Naive thymus-derived CD4-positive, alpha-beta T cell (primary cell): ENCODE data around the gene LMBR1. TPM values are rescaled to one million over a fixed set of nuclear protein-coding genes. Genes with fewer than 3 reads are reported as not detected.
"Not testable (repeated sequence)": the region's sequence is repeated elsewhere in the genome, so short reads cannot be mapped to it uniquely, and the experiment has no call there.

Experiments
- ATAC-seq: fragments of 150-1000 bp; cut with Tn5 transposase; 2 replicates; pipeline ENCODE4 v1.10.0; 2021; ENCODE audit warnings: mild to moderate bottlenecking, moderate library complexity
- CTCF ChIA-PET: fragments of 350-600 bp; sonication (Branson Sonifier 250); formaldehyde crosslinking; loops from one replicate; lab custom pipeline; 2021; ENCODE audit warnings: antibody characterized with exemption; lab: Charles Lee
- POLR2A ChIA-PET: fragments of 350-600 bp; sonication (Branson Sonifier 250); formaldehyde crosslinking; loops from one replicate; lab custom pipeline; 2021; ENCODE audit warnings: antibody characterized with exemption, inconsistent platforms; lab: Charles Lee
- DNase-seq, 9 donors: peaks; one replicate each; pipeline versions ENCODE4 v3.0.0 to v3.0.0-alpha.2; 2020 to 2022; ENCODE audit warnings: mixed read lengths in 1 of 9
- H3K27ac ChIP-seq: one replicate; pipeline ENCODE4 v1.7.0; 2013; ENCODE audit warnings: mild to moderate bottlenecking, low read depth, low read length, moderate library complexity
- H3K27me3 ChIP-seq, 2 donors: one replicate each; pipeline ENCODE4 v1.7.0; 2013; ENCODE audit warnings: low read length in 2 of 2, mild to moderate bottlenecking in 2 of 2, moderate library complexity in 2 of 2; ENCODE audit not compliant: control insufficient read depth in 2 of 2, insufficient read depth in 2 of 2
- H3K36me3 ChIP-seq, 3 experiments: 1 replicate in 2 of 3; 2 replicates in 1 of 3; pipeline ENCODE4 v1.7.0; 2013; ENCODE audit warnings: low read length in 3 of 3, mild to moderate bottlenecking in 3 of 3, moderate library complexity in 1 of 3; ENCODE audit not compliant: insufficient read depth in 3 of 3, control insufficient read depth in 2 of 3
- H3K4me1 ChIP-seq, 2 donors: one replicate each; pipeline ENCODE4 v1.7.0; 2013; ENCODE audit warnings: low read length in 2 of 2, mild to moderate bottlenecking in 2 of 2, moderate library complexity in 1 of 2; ENCODE audit not compliant: control insufficient read depth in 2 of 2, insufficient read depth in 2 of 2
- H3K4me3 ChIP-seq: 2 replicates; pipeline ENCODE4 v1.7.0; 2013; ENCODE audit warnings: mild to moderate bottlenecking, low read length
- H3K9me3 ChIP-seq, 3 experiments: 1 replicate in 2 of 3; 2 replicates in 1 of 3; pipeline ENCODE4 v1.7.0; 2013; ENCODE audit warnings: low read length in 3 of 3; ENCODE audit not compliant: control insufficient read depth in 2 of 3
- H3K27ac Mint-ChIP-seq, 9 donors: one replicate each; pipeline ENCODE4 v1.8.0; 2020 to 2022; ENCODE audit warnings: mixed read lengths in 9 of 9, mild to moderate bottlenecking in 8 of 9, moderate library complexity in 5 of 9, inconsistent platforms in 2 of 9
- H3K27me3 Mint-ChIP-seq, 5 donors: one replicate each; pipeline ENCODE4 v1.8.0; 2021 to 2022; ENCODE audit warnings: mixed read lengths in 5 of 5, mild to moderate bottlenecking in 1 of 5
- H3K36me3 Mint-ChIP-seq, 5 donors: one replicate each; pipeline ENCODE4 v1.8.0; 2020 to 2022; ENCODE audit warnings: mixed read lengths in 5 of 5, mild to moderate bottlenecking in 3 of 5, inconsistent platforms in 1 of 5
- H3K4me1 Mint-ChIP-seq, 7 donors: one replicate each; pipeline ENCODE4 v1.8.0; 2020 to 2022; ENCODE audit warnings: mixed read lengths in 7 of 7, mild to moderate bottlenecking in 3 of 7, inconsistent platforms in 1 of 7
- H3K4me3 Mint-ChIP-seq, 10 donors: one replicate each; pipeline ENCODE4 v1.8.0; 2020 to 2022; ENCODE audit warnings: mild to moderate bottlenecking in 10 of 10, mixed read lengths in 10 of 10, moderate library complexity in 6 of 10, inconsistent platforms in 2 of 10
- H3K9me3 Mint-ChIP-seq, 11 donors: one replicate each; pipeline ENCODE4 v1.8.0; 2020 to 2022; ENCODE audit warnings: mixed read lengths in 11 of 11, mild to moderate bottlenecking in 4 of 11, inconsistent platforms in 1 of 11, moderate library complexity in 1 of 11
- intact Hi-C, 2 donors: fragments of 100-400 bp; cut with micrococcal nuclease; formaldehyde crosslinking; loops; one replicate each; pipeline ENCODE4 v1.15.1; 2023
- polyA plus RNA-seq, 2 donors: library from polyadenylated mRNA; unstranded; fragments of 300-500 nt; fragmentation: Illumina TruSeq; gene quantifications; one replicate each; pipeline ENCODE4 v1.2.3, GENCODE V29; 2021
- total RNA-seq, 6 experiments: library from RNA in 5 of 6; stranded (reverse) in 5 of 6; gene quantifications; 1 replicate in 5 of 6; 2 replicates in 1 of 6; pipeline ENCODE4 v1.2.3 and lab custom pipeline; 2021 to 2026

LMBR1 gene
- total and polyA plus RNA-seq, 7 experiments from 2014 or later, result 34.5 to 101 (median 63.3) TPM

- Mint-ChIP-seq H3K36me3 (peaks cover 0 to 34% (median 25%) of the 10 kb centered on the region in 5 donors), H3K4me3 (no peak overlapping the region), H3K4me1 (peaks cover 6 to 53% (median 41%) of the 10 kb centered on the region in 7 donors), H3K9me3 (peaks cover 0 to 6% (median 0%) of the 10 kb centered on the region in 11 donors), H3K27me3 (no peaks in the 10 kb centered on the region), H3K27ac (peak overlapping the region in 1 of 9 donors; percentile 34)
- no peak overlapping the region for H3K27ac ChIP-seq
- H3K9me3 ChIP-seq, result no peaks in the 10 kb centered on the region
- H3K4me1 ChIP-seq, result no peaks in the 10 kb centered on the region
- ATAC-seq (no peak), DNase-seq (no peak)
- no peaks in the 10 kb centered on the region for H3K27me3 ChIP-seq
- intact Hi-C loops, result no loop called here
- H3K4me3 ChIP-seq, result no peak overlapping the region
- POLR2A ChIA-PET, result no interaction called here
- no peaks in the 10 kb centered on the region for H3K36me3 ChIP-seq
- CTCF ChIA-PET, result no interaction called here
Measured at GRCh38 chr7:156845379-156846101, 47.4 kb downstream of the LMBR1 start.

GRCh38 chr7:156843582-156843981 lies 49.4 kb downstream of the LMBR1 start:
- Mint-ChIP-seq H3K36me3 (peaks cover 0 to 34% (median 18%) of the 10 kb centered on the region in 5 donors), H3K4me1 (peaks cover 9 to 54% (median 42%) of the 10 kb centered on the region in 7 donors)
- H3K4me1 ChIP-seq, CTCF ChIA-PET, H3K4me3 Mint-ChIP-seq, intact Hi-C loops, H3K36me3 ChIP-seq, DNase-seq, H3K27me3 ChIP-seq, H3K9me3 Mint-ChIP-seq, H3K27me3 Mint-ChIP-seq, H3K9me3 ChIP-seq, ATAC-seq, H3K27ac ChIP-seq, H3K4me3 ChIP-seq, H3K27ac Mint-ChIP-seq, POLR2A ChIA-PET: not testable (repeated sequence)

GRCh38 chr7:156843157-156843556 lies 49.8 kb downstream of the LMBR1 start:
- Histone ChIP-seq H3K4me3 (no peak overlapping the region), H3K9me3 (no peaks in the 10 kb centered on the region), H3K27me3 (no peaks in the 10 kb centered on the region), H3K27ac (no peak overlapping the region), H3K36me3 (no peaks in the 10 kb centered on the region), H3K4me1 (no peaks in the 10 kb centered on the region)
- DNase-seq (no peak), ATAC-seq (no peak)
- CTCF ChIA-PET, result no interaction called here
- Mint-ChIP-seq H3K27me3 (no peaks in the 10 kb centered on the region), H3K4me1 (peaks cover 9 to 54% (median 38%) of the 10 kb centered on the region in 7 donors), H3K9me3 (peaks cover 0 to 3% (median 0%) of the 10 kb centered on the region in 11 donors), H3K36me3 (peaks cover 0 to 34% (median 19%) of the 10 kb centered on the region in 5 donors), H3K4me3 (no peak overlapping the region), H3K27ac (no peak overlapping the region)
- POLR2A ChIA-PET, result no interaction called here
- intact Hi-C loops, result no loop called here

- H3K4me3 ChIP-seq, result no peak overlapping the region
- ChIA-PET CTCF (no interaction called here), POLR2A (interaction anchor here (0.7 kb wide), 1 partner anchor 89 kb away, joined by 3 read pairs; no protein-coding TSS in a partner anchor)
- no peaks in the 10 kb centered on the region for H3K4me1 ChIP-seq
- H3K4me3 Mint-ChIP-seq, result no peak overlapping the region
- DNase-seq (no peak), ATAC-seq (no peak)
- peaks cover 0 to 3% (median 0%) of the 10 kb centered on the region in 11 donors for H3K9me3 Mint-ChIP-seq
- H3K9me3 ChIP-seq, result no peaks in the 10 kb centered on the region
- no peak overlapping the region for H3K27ac ChIP-seq
- H3K27me3 ChIP-seq, result no peaks in the 10 kb centered on the region
- peaks cover 0 to 31% (median 15%) of the 10 kb centered on the region in 5 donors for H3K36me3 Mint-ChIP-seq
- H3K4me1 Mint-ChIP-seq, result peaks cover 7 to 51% (median 34%) of the 10 kb centered on the region in 7 donors
- H3K36me3 ChIP-seq, result no peaks in the 10 kb centered on the region
- no peak overlapping the region for H3K27ac Mint-ChIP-seq
- H3K27me3 Mint-ChIP-seq, result no peaks in the 10 kb centered on the region
- intact Hi-C loops, result no loop called here
Measured at GRCh38 chr7:156842740-156843140, 50.2 kb downstream of the LMBR1 start.

GRCh38 chr7:156842317-156842716 lies 50.7 kb downstream of the LMBR1 start:
- Histone ChIP-seq H3K27ac (no peak overlapping the region), H3K9me3 (no peaks in the 10 kb centered on the region), H3K36me3 (no peaks in the 10 kb centered on the region), H3K4me1 (no peaks in the 10 kb centered on the region), H3K27me3 (no peaks in the 10 kb centered on the region), H3K4me3 (no peak overlapping the region)
- ChIA-PET POLR2A (interaction anchor here (0.7 kb wide), 1 partner anchor 89 kb away, joined by 3 read pairs; no protein-coding TSS in a partner anchor), CTCF (no interaction called here)
- DNase-seq (no peak), ATAC-seq (no peak)
- intact Hi-C loops, result no loop called here
- Mint-ChIP-seq H3K4me3 (no peak overlapping the region), H3K27me3 (no peaks in the 10 kb centered on the region), H3K27ac (no peak overlapping the region), H3K9me3 (peaks cover 0 to 3% (median 0%) of the 10 kb centered on the region in 11 donors), H3K36me3 (peaks cover 0 to 27% (median 14%) of the 10 kb centered on the region in 5 donors), H3K4me1 (peaks cover 6 to 46% (median 30%) of the 10 kb centered on the region in 7 donors)

GRCh38 chr7:156841497-156841896 lies 51.5 kb downstream of the LMBR1 start:
- H3K27ac Mint-ChIP-seq, result no peak overlapping the region
- H3K27me3 ChIP-seq, result no peaks in the 10 kb centered on the region
- peaks cover 6 to 38% (median 21%) of the 10 kb centered on the region in 7 donors for H3K4me1 Mint-ChIP-seq
- ChIA-PET POLR2A (no interaction called here), CTCF (no interaction called here)
- no peak overlapping the region for H3K27ac ChIP-seq
- no peaks in the 10 kb centered on the region for H3K4me1 ChIP-seq
- ATAC-seq (no peak), DNase-seq (no peak)
- H3K9me3 Mint-ChIP-seq, result peaks cover 0 to 3% (median 0%) of the 10 kb centered on the region in 11 donors
- no peaks in the 10 kb centered on the region for H3K36me3 ChIP-seq
- H3K36me3 Mint-ChIP-seq, result peaks cover 0 to 25% (median 14%) of the 10 kb centered on the region in 5 donors
- H3K9me3 ChIP-seq, result no peaks in the 10 kb centered on the region
- H3K4me3 ChIP-seq, result no peak overlapping the region
- no peaks in the 10 kb centered on the region for H3K27me3 Mint-ChIP-seq
- H3K4me3 Mint-ChIP-seq, result no peak overlapping the region
- intact Hi-C loops, result no loop called here
